ENCODE data around the gene ZNF655. TPM values are rescaled to one million over a fixed set of nuclear protein-coding genes. Genes with fewer than 3 reads are reported as not detected.

The ZNF655 gene
- total and polyA plus RNA-seq, 2 of the 8 experiments (the other 6 are each of a cell fraction or from before 2014, with no cell fraction given), result 27.1 to 37.8 TPM

GRCh38 chr7:99622596-99622995, 64.2 kb downstream of the ZNF655 start:
- peaks cover 31 to 84% (median 72%) of the 10 kb centered on the region in 4 experiments for H3K36me3 ChIP-seq (ENCODE audit: control insufficient read depth in 2 of 4, insufficient read depth in 4 of 4, low read length in 3 of 4)
- peaks cover 0 to 6% of the 10 kb centered on the region in 2 experiments; a peak in 1 of 4 replicates for H3K79me2 ChIP-seq (ENCODE audit: control insufficient read depth in 1 of 2, insufficient read depth in 2 of 2, low read length in 2 of 2)
- TF ChIP-seq HDAC6 (IDR thresholded peaks at IDR 0.05; ENCODE audit: low read depth, low read length) (no peak), CTCF (IDR thresholded peaks at IDR 0.05; ENCODE audit: control extremely low read depth in 1 of 3, insufficient read depth in 1 of 3, low read depth in 1 of 3, low read length in 3 of 3) (no peak), SAP30 (IDR thresholded peaks at IDR 0.05; ENCODE audit: insufficient read depth, insufficient replicate concordance, low read length) (no peak), EZH2 (IDR thresholded peaks at IDR 0.05; ENCODE audit: low read depth, low read length, severe bottlenecking) (no peak), SP2 (IDR thresholded peaks at IDR 0.05; ENCODE audit: low read length) (no peak), BACH1 (IDR thresholded peaks at IDR 0.05; ENCODE audit: low read length) (no peak), SP4 (IDR thresholded peaks at IDR 0.05; ENCODE audit: low read length) (no peak), USF2 (IDR thresholded peaks at IDR 0.05; ENCODE audit: low read length) (no peak)

More at GRCh38 chr7:99622596-99622995, 64.2 kb downstream of the ZNF655 start:
- Histone ChIP-seq H2BK12ac (ENCODE audit: low read depth, low read length) (no peak overlapping the region), H2BK5ac (ENCODE audit: low read depth, low read length) (no peak overlapping the region), H3K9ac (replicated peaks in 1 of 4; ENCODE audit: extremely low read depth in 1 of 4, low read depth in 3 of 4, low read length in 3 of 4) (no peak overlapping the region), H3K23me2 (ENCODE audit: low read depth, low read length) (no peaks in the 10 kb centered on the region), H4K5ac (ENCODE audit: insufficient read length, low read depth, low read length) (no peak overlapping the region), H3K56ac (replicated peaks; ENCODE audit: insufficient read length, low read depth, low read length) (no peak overlapping the region), H3K4ac (replicated peaks; ENCODE audit: insufficient read length, low read depth, low read length) (no peak overlapping the region), H3K4me3 (ENCODE audit: extremely low read depth in 1 of 4, insufficient read depth in 2 of 4, low read depth in 3 of 4, low read length in 4 of 4) (no peak overlapping the region), H3K14ac (ENCODE audit: insufficient read length) (no peak overlapping the region), H4K8ac (ENCODE audit: extremely low read depth, insufficient read depth, low read length) (no peak overlapping the region), H3K27me3 (replicated peaks in 1 of 4; ENCODE audit: control insufficient read depth in 3 of 4, extremely low read depth in 1 of 4, insufficient read depth in 3 of 4, low read length in 3 of 4) (no peaks in the 10 kb centered on the region), H3K79me1 (ENCODE audit: low read depth, low read length) (peaks cover 1% of the 10 kb centered on the region), H3K27ac (ENCODE audit: low read depth, low read length) (no peak overlapping the region), H2BK20ac (ENCODE audit: low read length) (no peak overlapping the region), H3K18ac (ENCODE audit: extremely low read depth, low read length) (no peak overlapping the region), H3K4me1 (replicated peaks in 1 of 4; ENCODE audit: control insufficient read depth in 3 of 4, insufficient read depth in 4 of 4, low read length in 3 of 4) (no peaks in the 10 kb centered on the region; a peak in 1 of 7 replicates), H3K9me3 (ENCODE audit: insufficient read depth in 2 of 2, low read depth in 1 of 2, low read length in 1 of 2) (no peaks in the 10 kb centered on the region), H2AFZ (ENCODE audit: low read length) (no peak overlapping the region), H3K23ac (ENCODE audit: insufficient read length) (no peak overlapping the region), H2BK15ac (ENCODE audit: low read length) (no peak overlapping the region), H2BK120ac (replicated peaks; ENCODE audit: low read depth, low read length) (no peak overlapping the region), H4K91ac (replicated peaks; ENCODE audit: insufficient read length, low read length) (no peak overlapping the region), H3K4me2 (ENCODE audit: insufficient read depth in 1 of 2, low read depth in 2 of 2, low read length in 2 of 2) (no peak overlapping the region), H2AK5ac (ENCODE audit: low read depth, low read length) (no peak overlapping the region), H4K20me1 (replicated peaks in 1 of 2; ENCODE audit: control insufficient read depth in 1 of 2, insufficient read depth in 2 of 2, low read length in 2 of 2) (peaks cover 0 to 8% of the 10 kb centered on the region in 2 experiments)
- FAIRE-seq (no peak), DNase-seq (ENCODE audit: low read depth in 1 of 2, low spot score in 2 of 2) (no peak)
- CTCF ChIA-PET (ENCODE audit: partially characterized antibody), result interaction anchor here (1.1 to 1.5 kb wide), 2 partner anchors 97 to 109 kb away, joined by 3 read pairs; no protein-coding TSS in a partner anchor
- POLR2A ChIA-PET (ENCODE audit: partially characterized antibody), result no interaction called here
- 91% methylated on average over 10 of the region's 10 CpGs; no CpG with 5 or more reads in 1 of the 2 experiments for WGBS, 2 experiments (ENCODE audit: extremely low coverage in 1 of 2, insufficient coverage in 1 of 2, insufficient read length in 1 of 2, insufficient replicate concordance in 2 of 2, low coverage in 1 of 2, low lambda C conversion rate in 2 of 2, missing lambda C conversion rate in 1 of 2)

Measured in H1 (cell line).